SK-N-SH treated with all-trans-retinoic acid at 6 μM for 48 hours (cell line): ENCODE data around the gene WNK1.

Experiments
- TOX ChIP-seq: fragments of 250-450 bp; sonication (Bioruptor Pico); IDR thresholded peaks from 2 replicates; pipeline ENCODE4 v1.8.0; 2021; ENCODE audit warnings: mild to moderate bottlenecking, moderate library complexity, borderline replicate concordance
- ZNF8 ChIP-seq: fragments of 450-650 bp; formaldehyde crosslinking; IDR thresholded peaks from 2 replicates; pipeline ENCODE4 v1.5.0; 2020; ENCODE audit warnings: mild to moderate bottlenecking, moderate library complexity

DNA sequence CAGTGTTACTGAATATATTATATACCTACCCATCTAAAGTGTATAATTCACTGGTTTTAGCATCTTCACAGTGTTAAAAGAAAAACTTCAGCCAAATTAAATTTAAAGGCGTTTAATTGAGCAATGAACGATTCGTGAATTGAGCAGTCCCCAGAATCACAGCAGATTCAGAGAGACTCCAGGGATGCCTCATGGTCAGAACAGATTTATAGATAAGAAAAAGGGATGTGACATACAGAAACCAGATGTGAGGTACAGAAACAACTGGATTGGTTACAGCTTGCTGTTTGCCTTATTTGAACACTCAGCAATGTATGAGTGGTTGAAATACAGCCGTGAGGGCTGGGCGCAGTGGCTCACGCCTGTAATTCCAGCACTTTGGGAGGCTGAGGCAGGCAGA lies 84.6 kb downstream of the WNK1 start:
- TF ChIP-seq TOX (CRISPR knock-in tag) (no peak), ZNF8 (no peak)
